Renal cortical epithelial cell (primary cell): ENCODE measurements around the gene PECR. TPM values are rescaled to one million over a fixed set of nuclear protein-coding genes. Genes with fewer than 3 reads are reported as not detected.
A peak's percentile ranks its signal among the peaks of the same experiment; 100 is the strongest.
"Not testable (repeated sequence)": the region's sequence is repeated elsewhere in the genome, so short reads cannot be mapped to it uniquely, and the experiment has no call there.

Experiments used
- DNase-seq: peaks from one replicate; pipeline ENCODE4 v3.0.0-alpha.2; 2011; ENCODE audit warnings: low read depth
- total RNA-seq: library from RNA; depleted of rRNA; stranded (reverse); fragments of >200 nt; gene quantifications from 2 replicates; pipeline ENCODE4 v1.2.3, GENCODE V29; 2014

The PECR gene
- total RNA-seq, 1 donor from 2014 or later: 33.5 TPM

DNA sequence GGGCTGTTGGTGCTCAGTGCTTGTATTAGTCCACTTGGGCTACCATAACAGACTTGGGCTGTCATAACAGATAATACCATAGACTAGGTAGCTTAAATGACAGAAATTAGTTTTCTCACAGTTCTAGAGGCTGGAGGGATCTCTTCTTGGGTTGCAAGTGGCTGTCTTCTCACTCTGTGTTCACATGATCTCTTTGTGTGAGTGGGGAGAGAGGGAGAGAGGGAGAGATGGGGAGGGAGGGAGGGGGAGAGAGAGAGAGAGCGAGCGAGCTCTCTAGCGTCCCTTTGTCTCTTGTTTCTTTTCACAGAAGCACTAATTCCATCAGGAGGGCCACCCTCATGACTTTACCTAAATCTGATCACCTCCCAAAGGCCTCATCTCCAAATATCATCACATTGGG, 23.1 kb upstream of the PECR start:
- DNase-seq: no peak

DNA sequence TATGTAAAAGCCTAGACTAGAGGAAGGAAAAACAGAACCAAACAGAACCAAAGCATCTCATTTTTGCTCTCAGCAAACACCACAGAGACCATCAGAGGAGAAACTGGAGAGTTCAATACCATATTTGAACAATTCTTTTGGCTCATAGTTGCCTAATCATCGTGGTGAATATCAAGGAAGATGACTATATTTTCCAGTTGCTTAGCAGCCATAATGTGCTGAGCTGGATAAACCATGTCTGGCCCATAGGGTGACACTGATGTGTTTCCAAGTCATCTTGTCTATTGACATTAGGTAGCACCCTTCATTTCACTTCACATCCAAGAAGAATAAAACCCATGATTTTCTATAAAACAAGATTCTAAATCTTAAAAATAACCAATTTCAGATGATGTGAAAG, 21.6 kb upstream of the PECR start:
- DNase-seq: no peak

DNA sequence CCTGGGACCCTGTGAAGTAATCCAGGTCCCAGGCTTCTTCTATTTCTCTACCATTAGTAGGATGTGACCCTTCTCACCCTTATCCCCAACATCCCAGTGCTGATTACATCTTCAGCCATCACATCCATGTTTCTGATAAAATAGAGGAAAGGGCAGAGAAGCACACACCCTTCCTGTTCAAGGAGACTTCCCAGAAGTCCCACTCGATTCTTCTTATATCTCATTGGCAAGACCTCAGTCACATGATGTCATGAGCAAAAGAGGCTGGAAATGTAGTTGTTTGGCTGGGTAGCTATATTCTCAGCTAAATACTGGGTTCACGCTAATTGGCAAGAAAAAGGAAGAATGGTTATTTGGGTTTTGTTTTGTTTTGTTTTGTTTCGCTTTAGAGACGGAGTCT, 19.5 kb upstream of the PECR start:
- no peak for DNase-seq

DNA sequence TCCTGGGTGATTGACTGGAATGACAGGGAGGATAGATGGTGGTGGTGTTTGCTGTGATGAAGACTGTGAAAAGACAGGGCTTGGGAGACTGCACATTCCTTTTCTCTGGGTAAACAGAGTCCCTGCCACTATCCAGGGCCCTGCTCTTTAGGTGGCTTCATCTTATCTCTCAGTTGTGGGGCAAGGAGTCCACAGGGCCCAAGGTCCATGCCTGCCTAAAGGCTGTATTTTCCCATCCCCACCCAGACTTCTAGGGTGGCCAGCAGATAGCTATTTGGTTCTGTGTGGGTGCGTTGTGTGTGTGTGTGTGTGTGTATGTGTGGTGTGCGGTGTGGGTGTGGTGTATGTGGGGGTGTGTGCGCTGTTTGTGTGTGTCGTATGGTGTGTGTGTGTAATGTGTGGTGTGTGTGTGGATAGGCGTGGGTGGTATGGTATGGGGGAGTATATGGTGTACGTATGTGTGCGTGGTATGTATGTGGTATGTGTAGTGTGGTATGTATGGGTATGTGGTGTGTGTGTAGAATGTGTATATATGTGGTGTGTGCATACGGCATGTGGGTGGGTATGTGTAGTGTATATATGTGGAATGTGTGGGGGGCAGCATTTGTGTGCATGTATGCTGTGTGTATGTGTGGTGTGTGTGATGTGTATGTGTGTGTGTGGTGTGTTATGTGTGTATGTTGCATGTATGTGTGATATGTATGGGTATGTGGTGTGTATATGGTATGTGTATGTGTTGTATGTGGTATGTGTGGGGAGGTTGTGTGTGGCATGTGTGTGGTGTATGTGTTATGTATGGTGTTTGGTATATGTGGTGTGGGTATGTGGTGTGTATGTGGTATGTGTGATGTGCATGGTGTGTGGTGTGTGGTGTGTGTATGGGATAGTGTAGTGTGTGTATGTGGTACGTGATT, 17.1 kb upstream of the PECR start:
- no peak for DNase-seq

DNA sequence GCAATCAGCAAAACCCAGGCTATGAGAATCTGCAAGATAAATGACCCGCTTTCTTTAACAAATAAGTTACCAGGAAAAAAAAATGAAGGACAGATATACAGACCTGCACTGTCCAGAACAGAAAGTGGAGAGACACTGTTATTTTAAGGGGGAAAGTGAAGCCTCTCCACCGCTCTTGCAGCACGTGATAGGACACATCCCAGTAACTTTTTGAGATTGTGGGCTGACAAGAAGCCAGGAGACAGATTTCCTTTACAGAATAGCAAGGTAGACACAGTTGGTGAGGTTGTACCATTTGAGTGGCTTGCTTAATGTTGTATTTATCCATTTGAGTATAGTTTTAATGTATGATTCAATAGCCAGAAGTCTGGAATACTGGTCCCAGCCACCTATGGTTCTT, 13.1 kb upstream of the PECR start:
- no peak for DNase-seq

DNA sequence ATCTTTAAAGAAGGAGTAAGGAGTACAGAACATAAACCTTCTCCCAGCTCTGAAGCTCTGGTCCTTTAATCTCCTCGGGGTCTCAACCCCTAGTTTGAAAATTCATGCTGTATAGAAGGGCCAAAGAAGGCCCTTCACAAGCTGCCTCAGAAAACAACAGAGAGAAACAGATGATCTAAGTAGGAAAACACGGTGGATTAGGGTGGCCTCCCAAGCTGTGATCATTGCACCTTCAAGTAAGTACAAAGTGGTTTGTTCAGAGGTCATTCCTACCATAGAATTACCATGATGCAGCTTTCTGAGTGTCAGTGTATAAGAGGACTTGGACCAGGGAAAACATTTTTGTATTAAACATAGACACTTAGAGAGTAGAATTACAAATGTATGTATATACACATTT, 11.0 kb upstream of the PECR start:
- DNase-seq: no peak

GRCh38 chr2:216090369-216090786, 8.8 kb upstream of the PECR start:
- no peak for DNase-seq

DNA sequence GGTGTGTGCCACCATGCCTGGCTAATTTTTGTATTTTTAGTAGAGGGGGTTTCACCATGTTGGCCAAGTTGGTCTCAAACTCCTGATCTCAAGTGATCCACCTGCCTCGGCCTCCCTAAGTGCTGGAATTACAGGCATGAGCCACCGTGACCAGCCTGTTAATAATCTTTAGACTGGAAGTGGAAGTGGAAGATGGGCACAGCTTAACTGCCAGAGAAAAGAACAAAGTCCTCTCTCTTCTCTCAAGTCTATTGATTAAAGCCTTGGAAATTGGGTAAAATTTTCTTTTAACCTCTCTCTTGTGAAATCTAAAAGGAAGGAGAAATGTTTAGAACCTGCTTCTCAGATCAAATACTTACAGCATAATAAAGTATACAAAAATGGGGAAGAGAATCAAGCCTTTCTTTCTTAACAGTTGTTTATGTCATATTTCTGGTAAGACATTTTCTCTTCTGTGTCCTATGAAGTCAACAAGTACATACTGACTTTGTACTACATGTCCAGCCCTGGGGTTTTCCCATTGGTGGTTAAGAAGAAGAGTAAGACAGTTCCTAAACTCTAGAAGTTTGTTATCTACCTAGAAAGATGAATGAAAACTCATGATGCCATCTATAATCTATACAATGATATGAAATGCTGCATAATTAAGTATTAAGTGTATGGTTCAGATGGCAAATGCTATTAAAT, 4.7 kb upstream of the PECR start:
- DNase-seq: peak; percentile 71

- DNase-seq: peak; percentile 42
These were observed 2.9 kb upstream of the PECR start for GRCh38 chr2:216084547-216084946.

GRCh38 chr2:216083464-216084281, 2.1 kb upstream of the PECR start:
- peak; percentile 97 for DNase-seq

GRCh38 chr2:216082805-216083204, 1.2 kb upstream of the PECR start:
- DNase-seq: peak; percentile 51

- no peak for DNase-seq
These were observed 605 bp upstream of the PECR start for GRCh38 chr2:216082117-216082711.

GRCh38 chr2:216081012-216081411, 597 bp downstream of the PECR start:
- no peak for DNase-seq

- DNase-seq: not testable (repeated sequence)
These were observed 1.6 kb downstream of the PECR start for GRCh38 chr2:216080048-216080447.

- DNase-seq: no peak
These were observed 2.8 kb downstream of the PECR start for GRCh38 chr2:216078776-216079175.

DNA sequence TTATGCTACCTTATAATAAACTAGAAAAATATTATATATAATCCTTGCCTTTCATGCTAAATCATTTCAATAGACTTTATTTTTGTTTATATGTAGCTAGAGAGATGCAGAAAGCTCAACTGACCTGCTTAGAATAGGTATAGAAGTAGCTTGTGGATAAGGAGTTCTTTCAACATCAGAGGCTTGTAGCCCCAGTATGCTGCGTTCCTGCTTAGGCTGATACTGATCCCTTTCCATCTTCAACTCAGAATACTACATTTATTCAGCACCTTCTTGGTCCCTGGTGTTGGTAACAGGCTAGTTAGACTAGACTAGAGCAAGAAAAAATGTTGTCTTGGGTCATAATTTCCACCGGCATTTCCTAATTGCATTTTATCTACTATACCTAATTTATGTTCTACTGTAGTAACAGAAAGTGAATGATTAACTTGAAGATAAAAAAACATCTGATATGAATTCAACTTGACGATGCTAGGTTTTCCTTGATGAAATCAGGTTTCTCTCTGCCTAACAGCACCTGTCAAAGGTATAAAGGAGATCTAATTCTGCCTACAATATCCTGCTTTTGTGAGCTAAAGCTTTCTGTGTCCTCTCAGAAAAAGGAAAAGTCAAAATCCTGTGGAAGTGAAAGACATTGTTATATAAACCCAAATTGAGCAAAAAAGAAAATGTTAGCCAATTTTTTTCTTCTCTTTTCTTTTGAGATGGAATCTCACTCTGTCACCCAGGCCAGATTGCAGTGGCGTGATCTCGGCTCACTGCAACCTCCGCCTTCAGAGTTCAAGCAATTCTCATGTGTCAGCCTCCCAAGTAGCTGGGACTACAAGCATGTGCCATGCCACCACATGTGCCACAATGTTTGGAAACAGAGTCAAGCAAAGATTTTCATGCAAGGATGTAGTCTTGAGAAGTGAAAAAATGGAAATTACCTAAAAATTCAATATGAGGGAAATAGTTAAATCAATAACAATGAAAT, 5.8 kb downstream of the PECR start:
- peak; percentile 39 for DNase-seq

- no peak for DNase-seq
These were observed 6.8 kb downstream of the PECR start for GRCh38 chr2:216074794-216075193.

GRCh38 chr2:216074380-216074779, 7.2 kb downstream of the PECR start:
- no peak for DNase-seq

DNA sequence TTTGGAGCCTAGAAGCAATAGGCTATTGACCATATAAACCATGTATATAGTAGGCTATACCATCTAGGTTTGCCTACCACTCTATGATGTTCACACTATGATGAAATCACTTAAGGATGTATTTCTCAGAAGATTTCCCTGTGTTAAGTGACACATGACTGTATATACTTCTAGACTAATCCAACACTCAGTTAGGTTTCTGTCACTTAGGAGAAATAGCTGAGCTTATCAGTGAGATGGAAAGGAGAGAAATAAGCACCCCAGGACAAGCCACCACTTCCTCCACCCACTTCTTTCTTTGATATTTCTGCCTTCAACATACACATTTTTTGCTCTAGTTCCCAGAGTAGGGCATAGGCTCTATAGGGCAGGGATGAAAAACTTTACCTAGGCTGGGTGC, 7.8 kb downstream of the PECR start:
- DNase-seq: no peak

- DNase-seq: no peak
These were observed 9.1 kb downstream of the PECR start for GRCh38 chr2:216072473-216072872.
